HG03196 (cell line): Measurements from ENCODE around the gene DVL1.

Source experiments
- ATAC-seq: cut with Tn5 transposase; IDR thresholded peaks from one replicate; pipeline ENCODE4 v1.9.1; 2021; ENCODE audit not compliant: unreplicated experiment

The DVL1 gene

DNA sequence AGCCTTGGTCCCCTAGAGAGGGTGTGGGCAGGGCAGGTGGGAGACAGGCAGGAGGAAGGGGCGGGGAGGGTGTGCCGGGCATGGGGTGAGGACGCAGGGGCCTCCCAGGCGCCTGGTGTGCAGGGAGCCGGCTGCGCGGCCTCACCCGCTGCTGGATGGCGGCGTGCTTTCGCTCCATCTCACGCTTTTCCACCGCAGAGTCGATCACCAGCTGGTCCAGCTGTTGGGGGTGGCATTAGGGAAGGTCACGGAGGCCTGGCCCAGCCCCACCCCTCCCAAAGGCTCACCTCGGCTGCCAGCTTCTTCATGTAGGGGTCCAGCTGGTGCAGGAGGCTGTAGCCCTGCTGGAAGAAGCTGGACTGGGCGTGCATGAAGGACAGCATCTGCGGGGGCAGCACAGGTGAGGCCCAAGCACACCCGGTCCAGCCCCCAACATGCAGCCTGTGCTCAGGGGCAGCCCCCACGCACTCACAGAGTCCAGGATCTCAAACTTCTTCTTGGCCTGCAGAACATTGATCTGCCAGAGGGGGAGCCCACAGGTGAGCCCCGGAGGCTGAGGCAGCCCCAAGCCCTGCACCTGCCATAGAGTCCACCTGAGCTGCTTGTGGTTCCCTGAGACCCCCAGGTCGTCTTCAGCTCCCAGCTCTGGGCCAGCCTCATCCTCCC, 49.4 kb downstream of the DVL1 start:
- ATAC-seq: no peak

- no peak for ATAC-seq
Measured at GRCh38 chr1:1298861-1299685, 50.1 kb downstream of the DVL1 start.

DNA sequence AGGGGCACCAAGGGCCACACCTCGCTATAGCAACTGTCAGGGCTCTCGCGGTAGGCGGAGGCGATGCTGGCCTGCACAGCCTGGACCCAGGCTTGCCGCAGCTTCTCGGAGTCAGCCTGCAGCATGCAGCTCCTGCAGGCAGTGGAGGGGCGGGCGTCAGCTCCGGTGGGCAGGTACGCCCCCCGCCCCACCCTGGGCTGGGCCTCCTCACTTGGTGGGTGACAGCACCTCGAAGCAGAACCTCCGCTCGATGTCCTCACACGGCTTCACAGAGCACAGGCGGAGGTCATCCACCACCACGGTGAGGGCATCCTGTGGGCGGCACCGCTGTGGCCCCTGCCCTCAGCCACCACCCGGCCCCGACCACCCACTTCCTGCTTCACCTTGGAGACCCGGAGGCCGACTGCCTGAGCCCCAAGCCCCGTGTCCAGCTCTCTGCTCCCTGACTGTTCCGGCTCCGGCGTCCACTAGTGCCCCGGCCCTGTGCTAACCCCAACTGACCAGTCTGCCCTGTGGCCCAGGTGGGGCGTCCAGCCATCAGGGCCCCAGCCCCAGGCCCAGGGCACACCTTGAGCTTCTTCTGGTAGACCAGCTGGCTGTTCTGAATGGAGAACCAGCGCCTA, 51.3 kb downstream of the DVL1 start:
- ATAC-seq: no peak

GRCh38 chr1:1296070-1297061, 52.9 kb downstream of the DVL1 start:
- ATAC-seq: no peak

- no peak for ATAC-seq
Measured at GRCh38 chr1:1295154-1295923, 53.9 kb downstream of the DVL1 start.

GRCh38 chr1:1294250-1294890, 54.8 kb downstream of the DVL1 start:
- no peak for ATAC-seq

DNA sequence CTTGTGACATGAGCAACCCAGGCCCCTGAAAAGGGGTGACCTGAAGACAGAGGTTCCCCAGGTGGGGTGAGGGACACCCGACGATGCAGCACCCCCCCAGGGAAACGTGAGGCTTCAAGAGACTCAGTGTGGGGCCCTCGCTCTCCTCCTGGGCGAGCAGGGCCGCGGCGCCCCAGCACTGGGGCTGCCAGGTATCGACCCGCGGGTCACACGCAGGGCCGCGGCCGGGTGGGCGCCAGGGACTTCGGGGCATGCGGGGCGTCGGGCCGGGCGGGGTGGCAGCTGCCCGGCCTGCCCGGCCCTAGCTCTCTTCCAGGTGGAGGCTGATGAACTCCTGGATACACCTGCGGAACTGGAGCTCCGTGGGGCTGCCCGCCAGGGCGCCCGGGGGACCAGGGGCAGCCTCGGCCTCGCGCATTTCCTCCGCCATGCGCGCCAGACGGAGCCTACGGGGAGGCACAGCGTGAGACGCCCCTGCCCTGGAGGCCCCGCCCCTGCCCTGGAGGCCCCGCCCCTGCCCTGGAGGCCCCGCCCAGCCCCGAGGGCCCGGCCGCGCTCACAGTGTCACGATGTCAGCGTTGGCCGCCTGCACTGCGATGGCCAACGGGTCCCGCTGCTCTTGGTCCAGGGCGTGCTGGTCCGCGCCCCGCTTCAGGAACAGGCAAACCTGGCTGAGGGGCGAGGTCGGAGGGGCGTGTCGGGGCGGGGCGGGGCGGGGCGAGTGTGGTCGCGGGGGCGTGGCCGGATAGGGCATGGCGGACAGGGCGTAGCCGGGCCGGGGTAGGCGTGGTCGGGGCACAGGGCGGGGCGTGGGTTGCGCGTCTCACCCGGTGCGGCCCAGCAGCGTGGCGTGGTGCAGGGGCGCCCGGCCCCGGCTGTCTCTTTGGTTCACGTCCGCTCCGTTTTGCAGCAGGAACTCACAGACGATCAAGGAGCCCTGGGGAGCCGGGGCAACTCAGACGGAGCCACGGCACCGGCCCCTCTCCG, 55.7 kb downstream of the DVL1 start:
- no peak for ATAC-seq

GRCh38 chr1:1292851-1293250, 56.4 kb downstream of the DVL1 start:
- ATAC-seq: no peak

DNA sequence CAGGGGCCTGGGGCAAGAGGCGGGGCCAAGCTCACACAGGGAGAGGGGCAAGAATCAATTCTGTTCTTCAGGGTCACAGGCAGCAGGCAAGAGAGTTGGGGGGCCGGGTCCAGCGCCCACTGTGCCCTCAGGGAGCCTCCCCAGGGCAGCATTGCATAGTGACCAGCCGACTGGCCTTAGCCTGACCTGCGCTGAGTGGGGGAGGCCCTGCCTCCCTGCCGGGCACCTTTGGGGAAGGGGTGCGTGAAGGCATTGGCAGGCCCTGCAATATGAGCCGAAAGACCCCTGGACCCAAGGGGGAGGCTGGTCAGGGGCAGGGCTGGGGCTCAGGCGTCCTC, 56.8 kb downstream of the DVL1 start:
- ATAC-seq: no peak

GRCh38 chr1:1291548-1292441, 57.4 kb downstream of the DVL1 start:
- no peak for ATAC-seq

DNA sequence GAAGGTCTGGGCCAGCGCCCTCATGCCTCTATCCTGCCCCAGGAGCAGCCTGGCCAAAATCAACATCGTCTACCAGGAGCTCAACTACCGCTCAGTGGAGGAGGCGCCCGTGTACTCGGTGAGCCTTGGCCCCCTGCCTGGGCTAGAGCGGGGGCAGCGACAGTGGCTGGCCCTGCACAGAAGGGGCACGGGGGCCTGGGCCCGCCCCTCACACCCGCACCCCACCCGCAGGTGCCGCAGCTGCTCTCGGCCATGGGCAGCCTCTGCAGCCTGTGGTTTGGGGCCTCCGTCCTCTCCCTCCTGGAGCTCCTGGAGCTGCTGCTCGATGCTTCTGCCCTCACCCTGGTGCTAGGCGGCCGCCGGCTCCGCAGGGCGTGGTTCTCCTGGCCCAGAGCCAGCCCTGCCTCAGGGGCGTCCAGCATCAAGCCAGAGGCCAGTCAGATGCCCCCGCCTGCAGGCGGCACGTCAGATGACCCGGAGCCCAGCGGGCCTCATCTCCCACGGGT, 58.1 kb downstream of the DVL1 start:
- no peak for ATAC-seq

GRCh38 chr1:1290238-1290731, 58.9 kb downstream of the DVL1 start:
- no peak for ATAC-seq

- ATAC-seq: no peak
Measured at GRCh38 chr1:1287288-1288110, 61.7 kb downstream of the DVL1 start.

DNA sequence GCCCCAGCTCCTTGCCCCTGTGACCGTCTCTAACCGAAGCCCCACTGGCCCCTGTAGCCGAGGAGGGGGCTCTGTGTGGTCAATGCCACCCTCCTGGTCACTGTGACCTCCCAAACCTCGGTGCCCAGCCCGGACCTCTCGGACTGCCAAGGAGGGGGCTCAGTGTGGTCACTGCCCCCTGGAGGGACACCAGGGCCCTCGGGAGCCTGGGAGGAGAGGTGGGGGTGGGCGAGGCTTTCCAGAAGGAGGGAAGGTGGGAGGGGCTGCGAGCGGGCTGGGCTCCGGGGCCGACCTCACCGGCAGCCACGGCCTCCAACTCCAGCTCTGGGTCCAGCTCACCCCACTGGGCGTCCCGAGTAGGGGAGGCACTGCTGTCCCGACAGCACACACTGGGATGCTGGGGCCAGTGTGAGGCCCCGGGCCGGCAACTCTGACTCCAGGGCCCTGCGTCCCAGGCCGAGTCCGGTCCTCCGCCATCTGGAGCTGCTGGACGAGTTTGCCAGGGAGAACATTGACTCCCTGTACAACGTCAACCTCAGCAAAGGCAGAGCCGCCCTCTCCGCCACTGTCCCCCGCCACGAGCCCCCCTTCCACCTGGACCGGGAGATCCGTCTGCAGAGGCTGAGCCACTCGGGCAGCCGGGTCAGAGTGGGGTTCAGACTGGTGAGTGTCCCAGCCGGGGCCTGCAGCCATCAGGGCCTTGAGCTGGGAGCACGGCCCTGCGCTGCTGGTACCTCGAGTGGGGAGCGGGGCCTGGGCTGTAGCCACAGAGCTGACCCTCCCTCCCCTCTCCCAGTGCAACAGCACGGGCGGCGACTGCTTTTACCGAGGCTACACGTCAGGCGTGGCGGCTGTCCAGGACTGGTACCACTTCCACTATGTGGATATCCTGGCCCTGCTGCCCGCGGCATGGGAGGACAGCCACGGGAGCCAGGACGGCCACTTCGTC, 62.6 kb downstream of the DVL1 start:
- ATAC-seq: no peak

GRCh38 chr1:1285611-1286311, 63.5 kb downstream of the DVL1 start:
- no peak for ATAC-seq
